Measurements from ENCODE around the gene ITGB3.
"Not testable (repeated sequence)": the region's sequence is repeated elsewhere in the genome, so short reads cannot be mapped to it uniquely, and the experiment has no call there.

The ITGB3 gene

DNA sequence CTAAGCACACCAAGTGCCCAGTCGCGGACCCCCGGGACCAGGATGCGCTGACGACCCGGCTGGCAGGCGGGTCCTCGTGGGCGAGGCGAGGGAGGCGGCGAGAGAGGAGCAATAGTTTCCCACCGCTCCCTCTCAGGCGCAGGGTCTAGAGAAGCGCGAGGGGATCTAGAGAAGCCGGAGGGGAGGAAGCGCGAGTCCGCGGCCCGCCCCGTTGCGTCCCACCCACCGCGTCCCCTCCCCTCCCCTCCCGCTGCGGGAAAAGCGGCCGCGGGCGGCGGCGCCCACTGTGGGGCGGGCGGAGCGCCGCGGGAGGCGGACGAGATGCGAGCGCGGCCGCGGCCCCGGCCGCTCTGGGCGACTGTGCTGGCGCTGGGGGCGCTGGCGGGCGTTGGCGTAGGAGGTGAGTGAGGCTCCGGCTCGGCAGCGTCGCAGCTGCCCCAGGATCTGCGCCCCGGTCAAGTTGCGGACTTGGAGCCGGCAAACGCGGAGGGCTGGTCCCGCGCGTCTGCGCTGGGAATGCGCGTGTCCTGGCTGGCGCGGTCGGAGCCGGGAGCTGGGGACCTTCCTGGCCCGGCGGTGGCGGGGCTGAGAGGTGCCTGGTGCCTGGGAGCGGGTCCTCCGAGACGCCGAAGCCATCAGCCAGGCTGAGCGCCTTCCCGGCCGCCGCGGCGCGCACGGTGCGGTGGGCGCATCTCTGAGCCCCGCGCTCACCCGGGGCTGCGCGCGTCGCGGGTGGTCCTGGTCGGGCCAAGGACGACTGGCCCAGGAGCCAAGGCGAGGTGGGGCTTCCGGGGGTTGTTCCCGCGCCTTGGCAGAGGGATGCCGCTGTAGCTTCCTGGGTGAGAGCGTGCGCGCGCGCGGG is at the start of gene ITGB3:
Gene ITGB3 (plus strand): TSS at position 287 of the 862 bp plus-strand sequence. CDS start 35 bp downstream, at position 322.
- FAIRE-seq, result no peak

DNA sequence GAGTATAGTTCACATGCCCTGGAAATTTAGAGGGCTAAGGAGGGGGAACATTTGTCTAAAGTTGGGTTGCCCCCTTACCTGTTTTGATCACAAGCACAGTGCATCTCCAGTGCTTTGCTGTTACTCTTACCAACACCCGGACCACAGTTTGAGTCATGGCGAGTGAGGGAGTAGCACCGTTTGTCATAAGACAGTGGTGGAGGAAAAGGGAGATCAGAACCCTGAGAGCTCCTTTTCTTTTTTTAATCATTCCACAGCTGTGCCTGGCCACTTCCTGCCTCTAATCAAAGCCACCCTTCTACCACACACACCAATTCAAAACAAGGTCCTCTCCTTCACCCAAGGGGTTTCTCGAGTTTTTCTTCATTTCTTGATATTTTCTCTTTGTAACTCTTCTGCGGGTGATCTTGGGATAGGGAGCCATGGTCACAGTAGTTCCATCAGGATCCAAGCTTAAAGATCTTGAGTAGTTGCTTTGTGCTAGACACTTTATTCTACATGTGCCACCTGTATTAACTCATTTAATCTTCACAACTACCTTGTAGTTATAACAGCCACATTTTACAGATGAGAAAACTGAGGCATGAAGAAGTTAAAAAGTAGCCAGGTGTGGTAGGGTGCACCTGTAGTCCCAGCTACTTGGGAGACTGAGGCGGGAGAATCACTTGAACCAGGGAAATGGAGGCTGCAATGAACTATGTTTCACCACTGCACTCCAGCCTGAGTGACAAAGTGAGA is 49.5 kb upstream of the ITGB3 start:
- FAIRE-seq, result no peak

DNA sequence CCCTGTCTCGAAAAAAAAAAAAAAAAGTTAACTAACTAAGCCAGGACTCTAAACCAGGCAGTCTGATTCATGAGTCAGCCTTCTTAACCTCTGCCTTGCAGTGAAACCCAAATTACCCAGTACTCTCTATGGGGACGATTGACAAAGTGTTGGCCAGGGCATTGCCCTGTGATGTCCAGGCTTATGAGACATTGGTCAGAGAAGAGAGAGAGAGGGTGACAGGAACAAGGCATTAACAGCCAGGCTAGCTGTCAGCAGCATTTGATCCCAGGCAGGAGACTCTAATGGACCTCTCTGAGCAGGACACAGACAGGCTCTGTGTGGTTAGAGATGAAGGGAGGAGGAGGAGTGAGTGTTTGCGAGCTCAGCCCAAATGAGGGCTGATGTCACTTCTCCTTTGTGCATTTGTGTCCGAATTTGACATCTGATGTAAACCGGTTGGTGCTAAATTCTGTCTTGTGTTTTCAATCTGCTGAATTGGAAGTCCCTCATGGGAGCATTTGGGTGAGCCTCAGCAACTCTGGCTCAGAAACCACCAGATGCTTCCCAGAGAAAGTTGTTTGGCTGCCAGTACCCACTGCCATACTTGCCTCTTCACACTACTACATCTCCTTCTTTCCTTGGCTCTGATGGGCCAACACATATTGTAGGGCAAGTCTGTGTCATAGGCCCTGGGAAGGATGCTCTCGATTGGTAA is 48.8 kb upstream of the ITGB3 start:
- FAIRE-seq, result no peak

DNA sequence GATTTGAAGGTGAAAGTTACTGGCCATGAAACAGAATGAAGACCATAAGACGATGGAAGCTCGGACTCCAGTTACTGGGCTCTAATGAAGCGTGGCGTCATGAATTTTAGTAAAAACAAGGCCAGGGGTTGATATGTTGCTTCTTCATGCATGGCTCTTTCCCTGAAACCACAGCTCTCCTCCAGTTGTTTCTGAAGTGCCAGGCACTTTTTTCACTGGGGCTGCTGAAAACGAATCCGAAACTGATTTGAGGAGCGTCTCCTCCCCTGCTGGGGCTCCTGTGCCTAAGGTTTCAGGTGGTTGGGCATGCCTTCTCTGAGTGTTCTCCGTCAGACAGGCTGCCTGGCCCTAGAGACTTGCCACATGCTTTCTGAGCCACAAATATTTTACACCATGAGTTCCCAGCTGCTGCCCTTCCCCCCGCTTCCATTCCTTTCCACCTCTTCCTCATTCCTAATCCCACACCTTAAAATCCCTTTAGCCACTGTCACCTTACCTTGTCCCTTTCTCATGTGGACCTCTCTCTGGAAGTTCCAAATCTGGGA is 48.1 kb upstream of the ITGB3 start:
- no peak for FAIRE-seq

DNA sequence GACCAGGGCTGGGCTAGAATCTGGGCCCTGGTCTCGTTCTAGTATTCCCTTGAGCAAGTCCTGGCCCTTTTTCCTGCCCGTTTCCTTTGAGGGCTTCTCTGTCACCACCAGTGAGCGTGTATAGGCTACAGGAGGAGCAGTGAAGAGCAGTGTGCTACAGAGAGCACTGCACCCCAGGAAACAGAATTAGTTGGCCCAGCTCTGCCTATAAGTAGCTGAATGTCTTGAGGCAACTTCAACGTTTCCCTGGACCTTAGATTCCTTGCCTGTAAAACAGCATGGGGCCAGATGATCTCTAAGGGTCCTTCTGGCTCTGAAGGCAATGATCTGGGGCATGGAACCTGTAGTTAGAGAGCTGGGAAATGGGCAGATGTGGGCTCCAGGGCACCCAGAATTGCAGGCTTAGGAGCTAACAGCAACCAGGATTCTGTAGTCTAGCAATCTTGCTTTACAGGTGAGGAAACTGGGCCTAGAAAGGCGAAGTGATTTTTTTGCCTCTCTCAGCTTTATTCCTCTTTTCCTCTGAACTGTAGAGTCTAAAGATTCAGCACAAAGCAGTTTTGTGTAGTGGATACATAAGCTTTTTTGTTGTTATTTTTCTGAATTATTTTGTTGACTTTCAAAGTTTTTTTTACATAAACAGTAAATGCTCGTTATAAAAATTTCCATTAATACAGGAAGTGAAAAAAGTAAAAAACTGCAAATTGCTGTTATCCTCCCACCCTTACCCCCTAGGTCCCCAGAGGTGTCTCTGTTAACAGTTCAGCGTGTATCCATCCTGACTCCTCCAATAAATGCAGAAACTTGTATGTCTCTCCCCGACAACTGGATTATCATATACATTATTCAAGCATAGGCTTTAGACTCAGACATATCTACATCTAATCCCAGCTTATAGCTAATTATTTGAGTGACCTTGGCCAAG is 46.2 kb upstream of the ITGB3 start:
- FAIRE-seq, result no peak

DNA sequence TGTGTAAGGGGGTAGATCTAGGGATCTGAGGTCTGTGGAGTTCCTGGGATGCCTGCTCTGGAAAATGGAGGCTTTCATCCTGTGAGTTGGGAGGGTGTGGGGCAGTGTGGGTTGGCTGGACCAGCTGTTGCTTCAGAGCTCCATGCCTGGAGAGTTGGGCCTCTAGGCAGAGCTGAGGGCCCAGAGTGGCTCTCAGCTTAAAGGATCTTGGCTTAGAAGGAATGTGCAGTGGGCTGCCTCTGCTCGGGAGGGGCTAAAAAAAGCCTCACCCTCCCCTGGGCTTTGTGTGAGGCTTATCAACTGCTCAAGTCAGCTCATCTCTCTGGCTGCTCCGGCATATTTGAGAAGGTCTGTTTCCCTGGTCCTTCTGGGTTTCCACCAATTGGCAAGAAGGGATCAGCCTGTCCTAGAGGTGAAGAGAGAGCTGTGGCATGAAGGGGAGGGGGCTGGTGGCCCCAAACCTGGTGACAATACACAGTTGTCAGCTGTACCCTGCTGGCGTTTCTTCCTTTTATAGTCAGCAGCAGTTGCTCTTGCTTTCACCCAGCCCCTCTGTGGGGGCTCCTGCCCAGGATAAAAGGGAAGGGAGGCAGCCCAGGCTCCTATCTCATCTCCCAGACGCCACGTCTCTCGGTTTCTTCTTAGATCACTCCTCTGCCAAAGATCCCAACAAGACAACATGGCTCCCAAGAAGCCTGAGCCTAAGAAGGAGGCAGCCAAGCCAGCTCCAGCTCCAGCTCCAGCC is 44.7 kb upstream of the ITGB3 start, which contains the start of gene MYL4:
Gene MYL4 (plus strand): TSS at position 605 of the 745 bp plus-strand sequence. CDS start 75 bp downstream, at position 680.
- FAIRE-seq, result no peak

DNA sequence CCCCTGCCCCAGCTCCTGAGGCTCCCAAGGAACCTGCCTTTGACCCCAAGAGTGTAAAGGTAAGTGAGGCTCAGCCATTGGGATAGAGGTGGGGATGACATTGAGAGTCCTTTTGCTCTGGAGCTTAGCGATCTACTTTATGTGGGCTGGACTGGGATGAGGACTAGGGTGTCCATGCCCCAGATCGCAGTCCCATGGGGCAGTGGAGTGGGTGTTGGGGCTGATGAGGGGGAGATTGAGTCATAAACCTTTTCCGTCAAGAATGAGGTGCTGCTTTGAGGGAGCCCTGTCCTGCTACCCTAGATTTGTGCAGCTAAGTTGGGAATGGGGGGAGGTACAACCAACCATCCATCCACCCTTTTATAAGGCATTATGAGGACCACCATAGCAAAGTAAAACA is 44.1 kb upstream of the ITGB3 start:
- FAIRE-seq, result no peak

DNA sequence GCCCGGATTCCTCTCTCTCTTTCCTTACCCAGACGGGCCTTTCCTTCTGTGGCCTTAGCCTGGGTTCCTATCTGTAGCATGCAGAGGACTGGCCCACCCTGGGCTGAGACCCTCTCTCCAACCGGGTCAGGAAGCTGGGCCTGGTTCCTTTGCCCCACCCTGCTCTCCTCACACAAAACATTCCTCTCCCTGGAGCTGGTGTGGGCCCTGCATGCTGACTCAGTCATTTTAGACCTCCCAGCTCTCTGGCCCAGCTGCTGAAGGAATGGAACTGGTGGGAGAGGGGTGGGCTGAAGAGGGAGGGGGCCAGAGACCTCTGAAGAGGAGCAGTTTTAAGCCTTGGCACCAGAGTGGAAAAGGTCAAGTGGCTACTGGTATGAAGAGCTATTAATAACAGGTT is 43.5 kb upstream of the ITGB3 start:
- no peak for FAIRE-seq

DNA sequence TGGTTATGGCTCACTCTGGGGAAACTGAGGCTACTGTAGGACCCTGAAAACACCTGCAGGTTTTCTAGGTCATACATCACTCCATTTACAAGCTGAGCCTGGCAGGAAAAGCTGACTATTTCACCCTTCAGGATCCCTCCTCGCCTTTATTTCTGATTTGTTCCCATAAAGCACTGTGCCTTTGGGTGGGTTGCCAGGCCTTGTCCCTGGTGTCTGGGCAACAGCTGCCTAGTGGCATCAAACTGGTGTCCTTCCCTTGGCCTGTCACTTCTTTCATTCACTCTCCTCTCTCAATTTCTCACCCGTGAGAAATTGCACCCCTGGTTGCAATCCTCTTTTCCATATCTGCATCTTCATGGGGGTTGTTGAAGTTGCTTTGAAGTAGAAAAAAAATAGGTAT is 42.8 kb upstream of the ITGB3 start:
- no peak for FAIRE-seq

DNA sequence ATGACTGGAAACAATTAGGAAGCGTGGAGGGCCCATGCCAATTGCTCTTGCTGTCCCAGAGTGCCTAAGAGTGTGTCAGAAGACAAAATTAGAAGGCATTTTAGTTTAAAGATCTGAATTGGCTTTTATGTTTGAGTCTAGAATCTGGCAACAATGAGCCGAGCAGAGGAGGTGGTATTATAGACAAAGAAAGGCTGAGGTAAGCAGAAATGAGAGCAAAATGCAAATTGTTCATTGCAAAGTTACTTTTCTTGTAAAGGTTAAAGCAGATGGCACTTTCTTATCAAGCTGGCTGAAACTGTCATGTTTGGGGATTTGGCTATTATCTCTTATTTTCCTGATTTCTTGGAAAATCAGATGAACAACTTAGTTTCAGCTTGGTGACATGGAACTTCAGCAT is 41.2 kb upstream of the ITGB3 start:
- no peak for FAIRE-seq

DNA sequence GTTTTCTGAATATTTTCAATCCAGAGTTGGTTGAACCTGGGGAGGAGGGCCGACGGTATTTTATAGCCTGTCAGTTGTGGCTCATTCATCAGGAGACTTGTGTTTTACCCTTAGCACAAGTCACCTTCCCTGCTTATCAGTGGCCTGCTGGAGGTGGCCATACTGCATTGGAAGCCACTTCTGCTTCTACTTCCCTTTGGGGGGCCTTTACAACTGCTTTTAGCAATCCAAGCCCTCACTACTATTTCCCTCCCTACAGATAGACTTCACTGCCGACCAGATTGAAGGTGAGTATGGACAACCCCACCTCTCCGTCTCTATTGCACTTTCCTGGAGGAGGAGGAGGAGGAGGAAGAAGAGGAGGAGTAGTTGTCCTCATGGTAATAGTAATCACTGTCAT is 40.1 kb upstream of the ITGB3 start:
- no peak for FAIRE-seq

DNA sequence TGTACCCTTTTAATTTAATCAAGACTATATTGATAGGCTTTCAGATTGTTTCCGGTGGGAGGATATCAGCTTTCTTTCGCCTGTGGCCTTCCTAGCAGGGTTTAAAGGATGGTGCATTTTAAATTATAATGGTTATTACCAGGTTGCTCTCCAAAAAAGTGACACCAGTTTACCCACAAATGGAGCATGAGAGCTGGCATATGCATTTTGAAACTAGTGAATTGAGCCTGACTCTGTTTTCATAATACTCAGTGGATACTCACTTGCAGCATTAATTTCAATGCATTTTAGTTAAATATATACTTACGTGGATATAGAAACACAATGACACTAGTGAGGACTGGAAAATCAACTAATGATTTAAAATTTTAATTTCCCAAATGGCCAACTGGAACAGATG is 38.7 kb upstream of the ITGB3 start:
- FAIRE-seq, result no peak

DNA sequence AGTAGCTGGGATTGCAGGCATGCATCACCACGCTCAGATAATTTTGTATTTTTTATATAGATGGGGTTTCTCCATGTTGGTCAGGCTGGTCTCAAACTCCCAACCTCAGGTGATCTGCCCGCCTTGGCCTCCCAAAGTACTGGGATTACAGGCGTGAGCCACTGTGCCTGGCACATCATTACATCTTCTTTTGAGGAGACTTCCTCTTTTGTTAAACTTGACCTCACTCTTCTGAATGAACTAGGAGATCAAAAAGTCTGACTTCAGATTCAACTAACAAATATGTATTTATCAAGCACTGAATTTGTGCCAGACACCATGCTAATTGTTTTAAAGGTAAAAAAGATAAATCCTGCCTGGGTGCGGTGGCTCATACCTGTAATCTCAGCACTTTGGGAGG is 36.8 kb upstream of the ITGB3 start:
- not testable (repeated sequence) for FAIRE-seq

DNA sequence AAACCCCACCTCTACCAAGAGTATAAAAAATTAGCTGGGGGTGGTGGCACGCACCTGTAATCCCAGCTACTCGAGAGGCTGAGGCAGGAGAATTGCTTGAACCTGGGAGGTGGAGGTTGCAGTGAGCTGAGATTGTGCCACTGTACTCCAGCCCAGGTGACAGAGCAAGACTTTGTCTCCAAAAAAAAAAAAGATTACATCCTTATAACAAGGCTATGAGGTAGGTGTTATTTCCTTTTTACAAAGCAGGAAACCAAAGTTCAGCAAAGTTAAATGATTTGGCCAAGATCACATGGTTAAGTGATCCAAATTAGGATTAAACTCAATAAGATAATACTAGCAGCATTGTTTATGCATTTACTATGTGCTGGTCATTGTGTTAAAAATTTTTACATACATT is 36.3 kb upstream of the ITGB3 start:
- FAIRE-seq, result not testable (repeated sequence)

DNA sequence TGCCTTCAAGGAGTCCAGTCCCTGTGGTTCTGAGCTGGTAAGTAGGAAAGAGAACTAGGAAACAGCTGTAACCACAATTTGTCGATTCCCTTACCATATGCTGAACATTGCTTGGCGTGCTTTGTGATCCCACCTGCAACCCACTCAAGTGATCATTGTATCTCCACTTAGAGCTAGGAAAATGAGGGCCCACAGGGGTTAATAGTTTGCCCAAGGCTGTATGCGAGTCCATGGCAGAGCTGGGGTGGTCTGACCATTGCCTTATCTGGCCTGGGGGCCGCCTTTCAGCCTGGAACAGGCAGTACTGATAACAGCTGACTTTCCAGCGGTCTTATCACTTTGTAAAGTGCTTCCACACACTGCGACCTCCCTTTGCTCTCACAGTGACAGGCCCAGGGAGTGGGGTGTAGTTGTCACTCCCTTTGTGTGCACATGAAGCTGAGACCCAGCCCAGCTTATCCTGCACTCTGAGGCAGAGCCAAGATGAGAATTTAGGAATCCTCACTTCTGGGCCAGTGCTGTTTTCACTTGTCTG is 34.7 kb upstream of the ITGB3 start:
- FAIRE-seq, result no peak

DNA sequence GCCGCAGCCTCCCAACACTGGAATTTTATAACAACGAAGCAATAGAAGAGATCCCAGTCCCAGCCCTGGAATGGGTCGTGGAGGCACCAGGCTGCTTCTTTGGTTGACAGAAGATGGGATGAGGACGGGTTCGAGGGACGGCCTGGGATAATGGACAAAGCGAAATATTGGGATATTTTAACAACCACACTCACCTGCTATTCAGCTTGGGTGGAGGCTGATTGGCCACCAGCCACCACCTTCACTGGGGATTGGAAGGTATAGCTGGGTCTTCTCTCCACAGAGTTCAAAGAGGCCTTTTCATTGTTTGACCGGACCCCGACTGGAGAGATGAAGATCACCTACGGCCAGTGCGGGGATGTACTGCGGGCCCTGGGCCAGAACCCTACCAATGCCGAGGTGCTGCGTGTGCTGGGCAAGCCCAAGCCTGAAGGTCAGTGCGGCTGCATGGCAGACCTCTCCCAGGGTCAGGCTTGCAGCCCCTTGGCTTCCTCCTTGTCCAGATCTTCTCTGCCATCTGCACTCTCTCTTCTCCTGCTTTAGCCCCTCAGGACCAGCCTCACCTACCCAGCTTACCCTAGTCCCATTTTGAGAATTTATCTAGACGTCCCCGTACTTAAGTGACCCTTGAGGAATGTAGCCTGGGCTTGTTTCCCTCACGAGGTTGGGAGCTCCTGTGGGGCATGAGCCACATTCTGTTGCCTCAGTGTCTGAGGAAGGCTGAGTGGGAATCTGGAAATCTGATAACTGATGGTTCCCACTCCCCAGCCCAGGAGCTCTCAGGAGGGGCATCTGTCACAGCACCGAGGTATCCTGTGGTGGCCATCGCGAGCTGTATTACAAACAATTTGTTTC is 33.8 kb upstream of the ITGB3 start:
- no peak for FAIRE-seq

DNA sequence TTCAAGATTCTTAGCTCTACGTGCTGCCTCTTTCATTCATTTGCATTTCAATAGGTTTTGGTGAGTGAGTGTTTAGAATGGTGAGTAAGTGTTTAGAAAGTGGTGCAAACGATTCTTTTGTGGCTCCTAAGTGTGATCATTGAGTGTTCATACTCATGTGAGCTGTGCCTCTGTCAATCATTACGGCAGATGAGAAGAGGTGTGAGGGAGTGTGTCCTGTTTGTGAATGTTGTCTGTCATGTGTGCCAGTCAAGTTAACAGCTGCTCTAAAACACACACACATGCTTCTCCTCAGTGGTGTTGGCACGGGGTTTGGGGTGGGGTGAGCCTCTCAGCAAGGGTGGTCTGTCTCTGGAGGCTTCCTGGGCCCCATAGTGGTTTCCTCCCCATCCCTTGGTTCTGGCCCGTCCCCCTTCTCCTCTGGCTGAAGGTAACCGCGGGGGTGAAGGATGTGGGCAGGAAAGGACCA is 33.1 kb upstream of the ITGB3 start:
- FAIRE-seq, result no peak

DNA sequence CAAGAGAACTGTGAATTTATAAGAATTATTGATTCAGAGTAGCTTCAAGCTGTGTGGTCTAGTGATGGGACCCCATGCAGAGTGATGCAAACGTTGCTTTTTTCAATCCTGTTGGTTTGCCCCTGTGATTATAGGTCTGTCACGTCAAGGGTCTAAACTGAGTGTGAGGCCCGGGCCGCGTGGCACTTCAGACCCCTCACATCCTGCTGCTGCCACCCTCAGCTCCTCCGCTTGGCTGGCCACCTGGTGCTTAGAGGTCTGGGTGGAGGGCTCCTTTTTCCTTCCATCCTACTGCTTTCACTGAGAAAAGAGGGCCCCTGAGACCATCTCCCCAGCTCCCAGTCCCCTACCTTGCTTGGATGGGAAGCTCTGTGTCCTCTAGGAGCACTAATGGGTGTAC is 32.5 kb upstream of the ITGB3 start:
- FAIRE-seq, result no peak

DNA sequence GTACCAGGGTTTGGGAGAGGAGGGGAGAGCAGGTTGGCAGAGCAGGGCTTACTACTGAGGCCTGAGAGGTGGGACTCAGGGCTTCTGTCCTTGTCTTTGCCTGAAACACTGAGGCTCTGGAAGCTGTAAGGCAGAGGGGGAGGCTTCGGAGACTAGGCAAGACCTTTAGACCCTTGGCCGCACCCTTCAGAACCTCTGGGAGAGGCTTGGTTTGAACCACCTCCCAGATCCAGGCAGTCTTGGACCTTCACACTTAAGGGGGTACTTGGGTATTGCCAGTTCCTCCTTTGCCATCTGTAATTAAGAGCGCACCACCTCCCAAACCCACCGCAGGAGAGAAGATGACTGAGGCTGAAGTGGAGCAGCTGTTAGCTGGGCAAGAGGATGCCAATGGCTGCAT is 31.6 kb upstream of the ITGB3 start:
- FAIRE-seq, result no peak

DNA sequence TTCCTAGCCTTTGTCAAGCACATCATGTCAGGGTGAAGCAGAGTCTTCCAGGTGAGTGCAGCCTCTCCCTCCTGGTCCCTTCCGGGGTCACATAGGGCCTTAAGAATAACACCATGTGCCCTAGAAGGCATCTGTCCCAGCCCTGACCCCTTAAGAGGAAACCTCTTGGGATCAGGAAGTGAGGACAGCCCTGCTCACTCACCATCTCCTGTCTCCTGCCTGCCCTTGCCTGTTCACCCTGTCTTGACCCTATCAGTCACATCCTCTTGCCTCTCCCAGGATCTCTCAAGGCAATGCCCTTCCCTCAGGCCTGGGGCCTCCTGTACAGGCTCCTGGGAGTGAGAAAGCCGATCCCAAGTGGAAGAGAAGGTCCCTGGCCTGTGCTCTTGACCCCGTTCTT is 30.6 kb upstream of the ITGB3 start:
- FAIRE-seq, result no peak

All from A204.1 (cell line).